Thymus (tissue), 11 donors: ENCODE measurements around the gene SESN1. TPM values are rescaled to one million over a fixed set of nuclear protein-coding genes. Genes with fewer than 3 reads are reported as not detected.

Experiments used
- DNase-seq, 9 donors: peaks; one replicate each; pipeline ENCODE4 v3.0.0-alpha.2; 2013; ENCODE audit warnings: low spot score in 9 of 9, low read depth in 6 of 9, missing footprints in 1 of 9
- H3K27ac ChIP-seq, 2 donors: one replicate each; pipeline ENCODE4 v1.5.1; 2013; ENCODE audit warnings: control low read depth in 1 of 2, low read depth in 1 of 2, low read length in 1 of 2, mild to moderate bottlenecking in 1 of 2, moderate library complexity in 1 of 2
- H3K27me3 ChIP-seq, 2 donors: one replicate each; pipeline ENCODE4 v1.5.1; 2013; ENCODE audit warnings: low read length in 1 of 2; ENCODE audit not compliant: control insufficient read depth in 2 of 2, insufficient read depth in 1 of 2
- H3K36me3 ChIP-seq, 2 donors: one replicate each; pipeline ENCODE4 v1.5.1; 2013; ENCODE audit warnings: low read length in 1 of 2, mild to moderate bottlenecking in 1 of 2, moderate library complexity in 1 of 2; ENCODE audit not compliant: control insufficient read depth in 2 of 2, insufficient read depth in 2 of 2
- H3K4me1 ChIP-seq, 2 donors: one replicate each; pipeline ENCODE4 v1.5.1; 2013; ENCODE audit warnings: low read length in 2 of 2; ENCODE audit not compliant: control insufficient read depth in 2 of 2, insufficient read depth in 2 of 2
- H3K4me3 ChIP-seq, 2 donors: one replicate each; pipeline ENCODE4 v1.5.1; 2013; ENCODE audit warnings: low read length in 2 of 2, control low read depth in 1 of 2, mild to moderate bottlenecking in 1 of 2
- H3K9me3 ChIP-seq, 2 donors: one replicate each; pipeline ENCODE4 v1.5.1; 2013; ENCODE audit warnings: low read length in 1 of 2, mild to moderate bottlenecking in 1 of 2; ENCODE audit not compliant: control insufficient read depth in 2 of 2, insufficient read depth in 1 of 2
- WGBS: extraction: QIAGEN DNeasy Blood & Tissue Kit; methylation state at CpG from one replicate; pipeline ENCODE4 v1.1.7; 2013; 5-methylcytosine and 5-hydroxymethylcytosine counted together
- polyA plus RNA-seq: library from polyadenylated mRNA; stranded (reverse); fragments of 200-250 nt; gene quantifications from one replicate; pipeline ENCODE4 v1.2.3, GENCODE V29; 2013
- total RNA-seq: library from RNA; stranded (reverse); fragments of 120-200 nt; gene quantifications from one replicate; pipeline ENCODE4 v1.2.4, GENCODE V29; 2013
- donor health status: healthy.

Gene SESN1
- total and polyA plus RNA-seq, 2 donors: 19.1 to 76.9 TPM

DNA sequence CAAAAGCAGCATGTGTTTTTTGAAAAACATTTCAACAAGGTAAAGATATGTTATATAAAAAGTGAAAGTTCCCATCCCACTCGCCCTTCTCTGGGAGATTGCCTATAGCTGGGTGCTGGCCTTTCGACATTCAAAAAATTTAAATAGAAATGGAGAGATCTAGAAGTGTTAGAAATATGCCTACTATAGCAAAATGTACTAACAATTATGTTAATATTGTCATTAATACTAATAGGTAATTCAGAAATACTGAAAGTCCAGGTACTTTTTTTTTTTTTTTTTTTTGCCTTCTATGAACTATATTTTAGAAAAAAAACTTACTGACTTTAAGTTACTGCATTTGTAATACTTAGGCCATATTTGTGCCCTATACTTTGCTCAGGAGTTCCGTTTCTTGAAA is 87.1 kb downstream of the SESN1 start:
- H3K27me3 ChIP-seq: peaks cover 0 to 3% of the 10 kb centered on the region in 2 donors
- H3K27ac ChIP-seq: no peak overlapping the region
- DNase-seq: no peak
- no peaks in the 10 kb centered on the region for H3K36me3 ChIP-seq
- H3K4me3 ChIP-seq: no peak overlapping the region
- H3K9me3 ChIP-seq: no peaks in the 10 kb centered on the region
- 89% methylated on average over 3 of the region's 3 CpGs for WGBS
- H3K4me1 ChIP-seq: peaks cover 0 to 6% of the 10 kb centered on the region in 2 donors

DNA sequence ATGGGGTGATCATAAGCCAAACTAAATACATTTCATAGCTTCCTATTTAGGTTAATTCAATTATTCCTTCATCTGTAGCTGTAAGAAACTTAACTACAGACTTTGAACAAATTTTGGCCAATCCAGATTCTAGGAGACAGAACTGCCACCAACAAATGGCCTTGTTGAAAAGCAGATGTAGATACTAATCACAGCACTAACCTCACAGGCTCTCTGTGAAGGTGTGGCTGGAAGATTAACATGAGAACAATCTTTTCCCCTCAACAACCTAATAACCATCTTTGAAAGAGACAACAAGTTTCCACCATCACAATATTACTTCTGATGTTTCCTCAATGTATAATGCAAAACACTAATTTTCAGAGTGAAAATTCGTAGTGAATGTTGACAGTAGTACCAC is 87.8 kb downstream of the SESN1 start:
- 88% methylated on average over 1 of the region's 1 CpG for WGBS
- H3K27ac ChIP-seq: no peak overlapping the region
- H3K4me1 ChIP-seq: peaks cover 0 to 6% of the 10 kb centered on the region in 2 donors
- DNase-seq: no peak
- H3K4me3 ChIP-seq: no peak overlapping the region
- H3K27me3 ChIP-seq: peaks cover 0 to 3% of the 10 kb centered on the region in 2 donors
- no peaks in the 10 kb centered on the region for H3K9me3 ChIP-seq
- no peaks in the 10 kb centered on the region for H3K36me3 ChIP-seq

DNA sequence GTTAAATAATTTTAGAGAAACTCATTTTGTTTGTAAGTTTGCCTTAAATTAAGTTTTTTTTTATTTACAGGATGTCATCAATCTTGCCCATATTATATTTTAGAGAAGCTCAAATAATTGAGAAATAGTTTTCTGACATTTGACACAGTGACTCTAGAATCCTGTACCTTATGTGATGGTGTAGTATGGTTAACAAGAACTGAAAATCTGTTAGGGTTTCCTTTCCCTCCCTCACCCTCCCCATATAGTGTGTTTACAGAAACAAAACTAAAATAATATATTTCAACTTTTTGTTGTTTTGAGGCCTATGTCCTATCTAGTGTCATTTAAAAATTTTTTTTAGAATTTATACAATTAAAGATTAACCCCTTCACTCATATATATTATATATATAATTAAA is 91.8 kb downstream of the SESN1 start:
- no peak for DNase-seq
- Histone ChIP-seq H3K27ac (no peak overlapping the region), H3K4me1 (no peaks in the 10 kb centered on the region), H3K4me3 (no peak overlapping the region), H3K27me3 (no peaks in the 10 kb centered on the region), H3K36me3 (peaks cover 0 to 13% of the 10 kb centered on the region in 2 donors), H3K9me3 (no peaks in the 10 kb centered on the region)

GRCh38 chr6:109002051-109002697 is 92.5 kb downstream of the SESN1 start:
- Histone ChIP-seq H3K27ac (no peak overlapping the region), H3K9me3 (no peaks in the 10 kb centered on the region), H3K4me1 (no peaks in the 10 kb centered on the region), H3K27me3 (no peaks in the 10 kb centered on the region), H3K4me3 (no peak overlapping the region), H3K36me3 (peaks cover 0 to 17% of the 10 kb centered on the region in 2 donors)
- DNase-seq: no peak
- WGBS: 94% methylated on average over 3 of the region's 3 CpGs

- Histone ChIP-seq H3K27ac (no peak overlapping the region), H3K4me3 (no peak overlapping the region), H3K4me1 (no peaks in the 10 kb centered on the region), H3K27me3 (no peaks in the 10 kb centered on the region), H3K36me3 (peaks cover 0 to 21% of the 10 kb centered on the region in 2 donors), H3K9me3 (no peaks in the 10 kb centered on the region)
- no peak for DNase-seq
- WGBS: 96% methylated on average over 7 of the region's 7 CpGs
These were observed 93.3 kb downstream of the SESN1 start for GRCh38 chr6:109001291-109001894.

- H3K4me1 ChIP-seq: no peaks in the 10 kb centered on the region
- no peaks in the 10 kb centered on the region for H3K27me3 ChIP-seq
- 96% methylated on average over 2 of the region's 2 CpGs for WGBS
- no peak for DNase-seq
- H3K27ac ChIP-seq: no peak overlapping the region
- H3K9me3 ChIP-seq: no peaks in the 10 kb centered on the region
- peaks cover 0 to 24% of the 10 kb centered on the region in 2 donors for H3K36me3 ChIP-seq
- H3K4me3 ChIP-seq: no peak overlapping the region
These were observed 94.4 kb downstream of the SESN1 start for GRCh38 chr6:109000289-109000688.

- WGBS: 97% methylated on average over 5 of the region's 5 CpGs
- Histone ChIP-seq H3K27ac (no peak overlapping the region), H3K4me1 (no peaks in the 10 kb centered on the region), H3K36me3 (peaks cover 0 to 24% of the 10 kb centered on the region in 2 donors), H3K27me3 (no peaks in the 10 kb centered on the region), H3K4me3 (no peak overlapping the region), H3K9me3 (no peaks in the 10 kb centered on the region)
- no peak for DNase-seq
These were observed 95.2 kb downstream of the SESN1 start for GRCh38 chr6:108999428-108999827.

- peaks cover 0 to 24% of the 10 kb centered on the region in 2 donors for H3K36me3 ChIP-seq
- no peaks in the 10 kb centered on the region for H3K9me3 ChIP-seq
- H3K4me1 ChIP-seq: no peaks in the 10 kb centered on the region
- no peak overlapping the region for H3K4me3 ChIP-seq
- H3K27ac ChIP-seq: no peak overlapping the region
- DNase-seq: no peak
- WGBS: 98% methylated on average over 3 of the region's 3 CpGs
- no peaks in the 10 kb centered on the region for H3K27me3 ChIP-seq
These were observed 96.2 kb downstream of the SESN1 start for GRCh38 chr6:108998485-108998884.

GRCh38 chr6:108996208-108996607 is 98.4 kb downstream of the SESN1 start:
- H3K27ac ChIP-seq: no peak overlapping the region
- no peaks in the 10 kb centered on the region for H3K27me3 ChIP-seq
- WGBS: 95% methylated on average over 1 of the region's 1 CpG
- no peak for DNase-seq
- H3K4me1 ChIP-seq: no peaks in the 10 kb centered on the region
- no peaks in the 10 kb centered on the region for H3K9me3 ChIP-seq
- no peak overlapping the region for H3K4me3 ChIP-seq
- peaks cover 0 to 39% of the 10 kb centered on the region in 2 donors for H3K36me3 ChIP-seq
